K562 (cell line): Measurements from ENCODE around the gene DDAH2. TPM values are rescaled to one million over a fixed set of nuclear protein-coding genes. Genes with fewer than 3 reads are reported as not detected.
A peak's percentile ranks its signal among the peaks of the same experiment; 100 is the strongest.

Experiments used
- CBX5 ChIP-seq: IDR thresholded peaks from 2 replicates; pipeline ENCODE4 v1.6.1; 2014; ENCODE audit warnings: low read depth, borderline replicate concordance
- CREBBP ChIP-seq: IDR thresholded peaks from one replicate; pipeline ENCODE4 v1.6.1; 2012; ENCODE audit warnings: low read depth, mild to moderate bottlenecking, control low read depth, inconsistent platforms, low read length
- KAT7 ChIP-seq: sonication (generic); formaldehyde crosslinking; IDR thresholded peaks from 2 replicates; pipeline ENCODE4 v1.8.0; 2022; ENCODE audit warnings: missing genetic modification reagents, mild to moderate bottlenecking, borderline replicate concordance
- NRF1 ChIP-seq, 2 experiments: fragments of 450-650 bp; IDR thresholded peaks in 1 of 2; conservative IDR thresholded peaks in 1 of 2; 2 replicates each; pipeline ENCODE4 v1.6.1; 2014; ENCODE audit warnings: mild to moderate bottlenecking in 2 of 2
- RB1 ChIP-seq: fragments of 450-650 bp; IDR thresholded peaks from 2 replicates; pipeline ENCODE4 v1.6.1; 2017; ENCODE audit warnings: low read depth, mild to moderate bottlenecking
- RFX7 ChIP-seq: fragments of 250-450 bp; sonication (Bioruptor Pico); IDR thresholded peaks from 2 replicates; pipeline ENCODE4 v1.5.1; 2021; ENCODE audit warnings: mild to moderate bottlenecking
- ZNF609 ChIP-seq: sonication (generic); formaldehyde crosslinking; IDR thresholded peaks from 2 replicates; pipeline ENCODE4 v1.8.1; 2023; ENCODE audit warnings: missing genetic modification reagents, mild to moderate bottlenecking, borderline replicate concordance
- polyA plus RNA-seq, 8 experiments: library from polyadenylated mRNA; depleted of rRNA in 4 of 8; stranded (reverse) in 5 of 8; unstranded in 3 of 8; fragments of >200 nt; fragmentation: Nextera tagmentation in 2 of 8; fragmentation: Illumina TruSeq in 1 of 8; extraction: Ambion mirVana in 2 of 8; extraction: Trizol in 1 of 8; gene quantifications; 2 replicates each; pipeline versions ENCODE4 v1.2.1 to v1.2.3, GENCODE V29; 2011 to 2014; ENCODE audit warnings: inconsistent platforms in 1 of 8, missing spikeins in 1 of 8
- total RNA-seq, 7 experiments: library from RNA; depleted of rRNA in 6 of 7; stranded (reverse); fragments of >200 nt in 6 of 7; fragmentation: Illumina TruSeq in 2 of 7; extraction: Trizol in 2 of 7; gene quantifications; 2 replicates each; pipeline versions ENCODE4 v1.2.1 to v1.2.3, GENCODE V29; 2011 to 2021; ENCODE audit warnings: low replicate concordance in 1 of 7
- TF ChIP-seq, protein P1 (sequence below): sonication (generic); formaldehyde crosslinking; IDR thresholded peaks from 2 replicates; pipeline ENCODE4 v1.8.0; 2023; ENCODE audit warnings: mild to moderate bottlenecking, missing genetic modification reagents
- TF ChIP-seq, protein P2 (sequence below): fragments of 450-650 bp; IDR thresholded peaks from 2 replicates; pipeline ENCODE4 v1.6.1; 2017; ENCODE audit warnings: antibody characterized with exemption, mild to moderate bottlenecking
- TF ChIP-seq, protein P3 (sequence below): fragments of 450-650 bp; IDR thresholded peaks from 2 replicates; pipeline ENCODE4 v1.6.1; 2017; ENCODE audit warnings: mild to moderate bottlenecking, moderate library complexity

DDAH2 gene
- total and polyA plus RNA-seq, 9 of the 15 experiments (the other 6 are each of a cell fraction or from before 2014, with no cell fraction given): 1.8 to 45.4 (median 21.4) TPM

- TF ChIP-seq, protein P1, sequence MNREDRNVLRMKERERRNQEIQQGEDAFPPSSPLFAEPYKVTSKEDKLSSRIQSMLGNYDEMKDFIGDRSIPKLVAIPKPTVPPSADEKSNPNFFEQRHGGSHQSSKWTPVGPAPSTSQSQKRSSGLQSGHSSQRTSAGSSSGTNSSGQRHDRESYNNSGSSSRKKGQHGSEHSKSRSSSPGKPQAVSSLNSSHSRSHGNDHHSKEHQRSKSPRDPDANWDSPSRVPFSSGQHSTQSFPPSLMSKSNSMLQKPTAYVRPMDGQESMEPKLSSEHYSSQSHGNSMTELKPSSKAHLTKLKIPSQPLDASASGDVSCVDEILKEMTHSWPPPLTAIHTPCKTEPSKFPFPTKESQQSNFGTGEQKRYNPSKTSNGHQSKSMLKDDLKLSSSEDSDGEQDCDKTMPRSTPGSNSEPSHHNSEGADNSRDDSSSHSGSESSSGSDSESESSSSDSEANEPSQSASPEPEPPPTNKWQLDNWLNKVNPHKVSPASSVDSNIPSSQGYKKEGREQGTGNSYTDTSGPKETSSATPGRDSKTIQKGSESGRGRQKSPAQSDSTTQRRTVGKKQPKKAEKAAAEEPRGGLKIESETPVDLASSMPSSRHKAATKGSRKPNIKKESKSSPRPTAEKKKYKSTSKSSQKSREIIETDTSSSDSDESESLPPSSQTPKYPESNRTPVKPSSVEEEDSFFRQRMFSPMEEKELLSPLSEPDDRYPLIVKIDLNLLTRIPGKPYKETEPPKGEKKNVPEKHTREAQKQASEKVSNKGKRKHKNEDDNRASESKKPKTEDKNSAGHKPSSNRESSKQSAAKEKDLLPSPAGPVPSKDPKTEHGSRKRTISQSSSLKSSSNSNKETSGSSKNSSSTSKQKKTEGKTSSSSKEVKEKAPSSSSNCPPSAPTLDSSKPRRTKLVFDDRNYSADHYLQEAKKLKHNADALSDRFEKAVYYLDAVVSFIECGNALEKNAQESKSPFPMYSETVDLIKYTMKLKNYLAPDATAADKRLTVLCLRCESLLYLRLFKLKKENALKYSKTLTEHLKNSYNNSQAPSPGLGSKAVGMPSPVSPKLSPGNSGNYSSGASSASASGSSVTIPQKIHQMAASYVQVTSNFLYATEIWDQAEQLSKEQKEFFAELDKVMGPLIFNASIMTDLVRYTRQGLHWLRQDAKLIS: peak; percentile 51; the same call in 1 of the 2 replicates
- TF ChIP-seq CREBBP (peak; percentile 40), RFX7 (CRISPR knock-in tag) (no peak), NRF1 (conservative IDR thresholded peaks at IDR 0.05 in 1 of 2, IDR thresholded peaks at IDR 0.05 in 1 of 2) (peak; percentile 27 to 29; a peak in 1 of 4 replicates), RB1 (no peak), KAT7 (peak; percentile 94), ZNF609 (no peak), CBX5 (no peak)
- TF ChIP-seq, protein P2, sequence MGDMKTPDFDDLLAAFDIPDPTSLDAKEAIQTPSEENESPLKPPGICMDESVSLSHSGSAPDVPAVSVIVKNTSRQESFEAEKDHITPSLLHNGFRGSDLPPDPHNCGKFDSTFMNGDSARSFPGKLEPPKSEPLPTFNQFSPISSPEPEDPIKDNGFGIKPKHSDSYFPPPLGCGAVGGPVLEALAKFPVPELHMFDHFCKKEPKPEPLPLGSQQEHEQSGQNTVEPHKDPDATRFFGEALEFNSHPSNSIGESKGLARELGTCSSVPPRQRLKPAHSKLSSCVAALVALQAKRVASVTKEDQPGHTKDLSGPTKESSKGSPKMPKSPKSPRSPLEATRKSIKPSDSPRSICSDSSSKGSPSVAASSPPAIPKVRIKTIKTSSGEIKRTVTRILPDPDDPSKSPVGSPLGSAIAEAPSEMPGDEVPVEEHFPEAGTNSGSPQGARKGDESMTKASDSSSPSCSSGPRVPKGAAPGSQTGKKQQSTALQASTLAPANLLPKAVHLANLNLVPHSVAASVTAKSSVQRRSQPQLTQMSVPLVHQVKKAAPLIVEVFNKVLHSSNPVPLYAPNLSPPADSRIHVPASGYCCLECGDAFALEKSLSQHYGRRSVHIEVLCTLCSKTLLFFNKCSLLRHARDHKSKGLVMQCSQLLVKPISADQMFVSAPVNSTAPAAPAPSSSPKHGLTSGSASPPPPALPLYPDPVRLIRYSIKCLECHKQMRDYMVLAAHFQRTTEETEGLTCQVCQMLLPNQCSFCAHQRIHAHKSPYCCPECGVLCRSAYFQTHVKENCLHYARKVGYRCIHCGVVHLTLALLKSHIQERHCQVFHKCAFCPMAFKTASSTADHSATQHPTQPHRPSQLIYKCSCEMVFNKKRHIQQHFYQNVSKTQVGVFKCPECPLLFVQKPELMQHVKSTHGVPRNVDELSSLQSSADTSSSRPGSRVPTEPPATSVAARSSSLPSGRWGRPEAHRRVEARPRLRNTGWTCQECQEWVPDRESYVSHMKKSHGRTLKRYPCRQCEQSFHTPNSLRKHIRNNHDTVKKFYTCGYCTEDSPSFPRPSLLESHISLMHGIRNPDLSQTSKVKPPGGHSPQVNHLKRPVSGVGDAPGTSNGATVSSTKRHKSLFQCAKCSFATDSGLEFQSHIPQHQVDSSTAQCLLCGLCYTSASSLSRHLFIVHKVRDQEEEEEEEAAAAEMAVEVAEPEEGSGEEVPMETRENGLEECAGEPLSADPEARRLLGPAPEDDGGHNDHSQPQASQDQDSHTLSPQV: no peak
- TF ChIP-seq, protein P3, sequence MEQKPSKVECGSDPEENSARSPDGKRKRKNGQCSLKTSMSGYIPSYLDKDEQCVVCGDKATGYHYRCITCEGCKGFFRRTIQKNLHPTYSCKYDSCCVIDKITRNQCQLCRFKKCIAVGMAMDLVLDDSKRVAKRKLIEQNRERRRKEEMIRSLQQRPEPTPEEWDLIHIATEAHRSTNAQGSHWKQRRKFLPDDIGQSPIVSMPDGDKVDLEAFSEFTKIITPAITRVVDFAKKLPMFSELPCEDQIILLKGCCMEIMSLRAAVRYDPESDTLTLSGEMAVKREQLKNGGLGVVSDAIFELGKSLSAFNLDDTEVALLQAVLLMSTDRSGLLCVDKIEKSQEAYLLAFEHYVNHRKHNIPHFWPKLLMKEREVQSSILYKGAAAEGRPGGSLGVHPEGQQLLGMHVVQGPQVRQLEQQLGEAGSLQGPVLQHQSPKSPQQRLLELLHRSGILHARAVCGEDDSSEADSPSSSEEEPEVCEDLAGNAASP: no peak
Observed at GRCh38 chr6:31725502-31726350, 3.4 kb downstream of the DDAH2 start (continued).
